ENCODE results near the gene FDXR.

GRCh38 chr17:74861662-74862107 lies 11.1 kb downstream of the FDXR start:
- TF ChIP-seq CTCF (IDR thresholded peaks at IDR 0.05) (no peak), ZFX (IDR thresholded peaks at IDR 0.05; ENCODE audit: borderline replicate concordance) (no peak)
